ENCODE measurements around the gene PTPRU. TPM values are rescaled to one million over a fixed set of nuclear protein-coding genes. Genes with fewer than 3 reads are reported as not detected.

PTPRU gene
- total RNA-seq, 1 experiment from 2014 or later = 45.5 TPM

DNA sequence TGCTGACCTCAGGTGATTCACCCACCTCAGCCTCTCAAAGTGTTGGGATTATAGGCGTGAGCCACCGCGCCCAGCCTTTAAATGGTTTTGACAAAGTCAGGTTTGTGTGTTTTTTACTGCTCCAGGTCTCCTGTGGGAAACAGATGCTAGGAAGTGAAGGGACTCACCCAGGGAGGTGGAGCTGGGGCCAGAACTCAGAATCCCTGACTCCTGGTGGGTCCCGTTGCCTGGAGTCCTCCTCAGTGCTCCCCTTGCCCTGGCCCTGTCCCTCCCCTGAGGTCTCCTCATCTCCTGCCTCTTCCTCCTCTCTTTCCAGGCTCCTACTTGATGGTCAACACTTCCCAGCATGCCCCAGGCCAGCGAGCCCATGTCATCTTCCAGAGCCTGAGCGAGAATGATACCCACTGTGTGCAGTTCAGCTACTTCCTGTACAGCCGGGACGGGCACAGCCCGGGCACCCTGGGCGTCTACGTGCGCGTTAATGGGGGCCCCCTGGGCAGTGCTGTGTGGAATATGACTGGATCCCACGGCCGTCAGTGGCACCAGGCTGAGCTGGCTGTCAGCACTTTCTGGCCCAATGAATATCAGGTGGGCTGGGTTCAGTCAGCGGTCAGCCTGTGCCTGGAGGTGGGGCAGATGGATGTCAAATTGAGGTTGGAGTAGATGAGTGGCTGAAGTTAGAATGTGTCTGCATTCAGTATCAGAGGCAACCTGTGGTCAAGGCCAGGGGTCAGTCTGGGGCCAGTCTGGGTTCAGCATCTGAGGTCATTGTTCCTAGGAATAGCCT is 22.1 kb downstream of the PTPRU start:
- H2BK12ac ChIP-seq (ENCODE audit: insufficient read length, low read depth, low read length) = no peak overlapping the region
- no peak overlapping the region for H3K18ac ChIP-seq (ENCODE audit: insufficient read length, low read depth, low read length)
- H3K79me1 ChIP-seq (ENCODE audit: insufficient read depth, low read depth, low read length, poor library complexity, severe bottlenecking) = no peaks in the 10 kb centered on the region
- DNase-seq = no peak
- H3K9ac ChIP-seq (ENCODE audit: extremely low read depth, insufficient read length, low read length) = no peak overlapping the region
- no peak overlapping the region for H3K4me2 ChIP-seq (ENCODE audit: insufficient read depth, insufficient read length, low read length)
- H3K4ac ChIP-seq (ENCODE audit: low read depth, low read length) = no peak overlapping the region
- Mint-ChIP-seq H3K4me3 (peak overlapping the region; percentile 12 to 68; a peak in 4 of 5 replicates), H3K36me3 (ENCODE audit: insufficient read depth in 1 of 3, low read depth in 3 of 3) (peaks cover under 1 to 10% (median 8%) of the 10 kb centered on the region in 3 experiments; a peak in 6 of 7 replicates), H3K4me1 (peaks cover 50 to 53% of the 10 kb centered on the region in 2 experiments), H3K27me3 (ENCODE audit: low read depth) (peaks cover 22% of the 10 kb centered on the region), H3K9me3 (no peaks in the 10 kb centered on the region; a peak in 3 of 5 replicates), H3K27ac (no peak overlapping the region)
- H3K79me2 ChIP-seq (ENCODE audit: insufficient read depth, low read length) = peaks cover 2% of the 10 kb centered on the region; the same call in 1 of the 2 replicates
- TF ChIP-seq, protein P1, sequence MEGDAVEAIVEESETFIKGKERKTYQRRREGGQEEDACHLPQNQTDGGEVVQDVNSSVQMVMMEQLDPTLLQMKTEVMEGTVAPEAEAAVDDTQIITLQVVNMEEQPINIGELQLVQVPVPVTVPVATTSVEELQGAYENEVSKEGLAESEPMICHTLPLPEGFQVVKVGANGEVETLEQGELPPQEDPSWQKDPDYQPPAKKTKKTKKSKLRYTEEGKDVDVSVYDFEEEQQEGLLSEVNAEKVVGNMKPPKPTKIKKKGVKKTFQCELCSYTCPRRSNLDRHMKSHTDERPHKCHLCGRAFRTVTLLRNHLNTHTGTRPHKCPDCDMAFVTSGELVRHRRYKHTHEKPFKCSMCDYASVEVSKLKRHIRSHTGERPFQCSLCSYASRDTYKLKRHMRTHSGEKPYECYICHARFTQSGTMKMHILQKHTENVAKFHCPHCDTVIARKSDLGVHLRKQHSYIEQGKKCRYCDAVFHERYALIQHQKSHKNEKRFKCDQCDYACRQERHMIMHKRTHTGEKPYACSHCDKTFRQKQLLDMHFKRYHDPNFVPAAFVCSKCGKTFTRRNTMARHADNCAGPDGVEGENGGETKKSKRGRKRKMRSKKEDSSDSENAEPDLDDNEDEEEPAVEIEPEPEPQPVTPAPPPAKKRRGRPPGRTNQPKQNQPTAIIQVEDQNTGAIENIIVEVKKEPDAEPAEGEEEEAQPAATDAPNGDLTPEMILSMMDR (conservative IDR thresholded peaks at IDR 0.05) = no peak
- no peak overlapping the region for H2AFZ ChIP-seq (ENCODE audit: low read length)
- H3K14ac ChIP-seq (ENCODE audit: insufficient read depth, low read length) = no peak overlapping the region; the same call in 1 of the 2 replicates
- no peak overlapping the region for H2BK5ac ChIP-seq (ENCODE audit: insufficient read length, low read length)
- no peak overlapping the region for H2BK120ac ChIP-seq (ENCODE audit: low read depth, low read length, poor library complexity, severe bottlenecking)
- no peak overlapping the region for H4K91ac ChIP-seq (ENCODE audit: insufficient read length, low read depth, low read length)
- H3K23ac ChIP-seq (ENCODE audit: insufficient read length, low read depth, low read length) = no peak overlapping the region
- no peak overlapping the region for H3K27ac ChIP-seq (ENCODE audit: insufficient read length, low read depth, low read length)
- peaks cover 12% of the 10 kb centered on the region for H3K23me2 ChIP-seq (ENCODE audit: insufficient read length, low read depth, low read length, poor library complexity, severe bottlenecking)
- H3T11ph ChIP-seq (ENCODE audit: low read length) = no peak overlapping the region
- H3K27me3 ChIP-seq (ENCODE audit: insufficient read depth, low read length) = peaks cover 7% of the 10 kb centered on the region; the same call in 1 of the 2 replicates
- no peaks in the 10 kb centered on the region for H3K9me3 ChIP-seq (ENCODE audit: control insufficient read depth, low read depth, low read length)
- no peaks in the 10 kb centered on the region for H4K20me1 ChIP-seq (ENCODE audit: control insufficient read depth, insufficient read depth, insufficient read length)
- H2AK5ac ChIP-seq (ENCODE audit: insufficient read length, low read length) = no peak overlapping the region
- no CpG with 5 or more reads among the region's 16 CpGs for WGBS (ENCODE audit: extremely low coverage, insufficient read length, low lambda C conversion rate)
- H4K5ac ChIP-seq (ENCODE audit: insufficient read length, low read depth, low read length) = no peak overlapping the region
- no peak overlapping the region for H4K8ac ChIP-seq (replicated peaks; ENCODE audit: insufficient read length, low read depth, low read length)
- no peak overlapping the region for H2BK20ac ChIP-seq (ENCODE audit: low read depth, low read length, poor library complexity, severe bottlenecking)
- H3K4me1 ChIP-seq (ENCODE audit: insufficient read depth, low read length) = peaks cover 12% of the 10 kb centered on the region; the same call in 1 of the 2 replicates
- H2BK15ac ChIP-seq (ENCODE audit: low read depth, low read length) = no peak overlapping the region
- H3K56ac ChIP-seq (ENCODE audit: insufficient read length, low read depth, low read length) = no peak overlapping the region

Data from H9 (cell line).